Measurements from ENCODE around the gene URB1.

- TF ChIP-seq CTCF (IDR thresholded peaks at IDR 0.05), result no peak
- TF ChIP-seq EZH2phosphoT487 (IDR thresholded peaks at IDR 0.05; ENCODE audit: borderline replicate concordance, low read depth), result no peak
- TF ChIP-seq ELF1 (IDR thresholded peaks at IDR 0.05), result no peak
Measured at GRCh38 chr21:32320059-32320458, 72.8 kb downstream of the URB1 start.
